NCI-H1930 (cell line): Measurements from ENCODE around the gene PTPRD.

ENCODE experiments used
- DNase-seq, 2 experiments: peaks; one replicate each; lab custom pipeline; 2025; lab: John Stamatoyannopoulos, UW

PTPRD gene

DNA sequence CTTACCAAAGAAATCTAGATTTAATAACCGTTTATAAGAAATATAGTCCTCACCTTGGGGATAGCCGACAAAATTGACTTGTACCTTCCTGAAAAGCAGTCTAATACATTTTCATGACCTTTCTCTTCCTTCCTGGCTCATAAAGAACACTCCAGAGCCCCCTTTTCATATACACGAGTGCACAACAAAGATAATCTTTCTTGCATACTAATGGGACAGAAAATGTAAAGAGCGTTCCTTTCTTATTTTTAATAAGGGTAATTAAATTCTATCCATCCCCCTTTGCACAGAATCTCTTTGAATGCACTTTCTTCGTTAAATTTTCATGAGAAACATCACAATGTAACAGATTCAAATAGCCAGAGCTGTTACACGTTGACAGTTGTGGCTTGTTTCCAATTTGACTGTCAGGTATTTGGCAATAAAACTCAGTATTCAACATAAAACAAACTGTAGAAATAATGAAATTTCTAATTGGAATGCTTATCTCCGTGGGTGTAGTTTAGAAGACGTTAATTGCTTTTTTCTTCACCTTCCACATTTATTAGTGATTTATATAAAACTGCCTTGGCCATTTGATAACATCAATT, 2080.9 kb downstream of the PTPRD start:
- DNase-seq: no peak

DNA sequence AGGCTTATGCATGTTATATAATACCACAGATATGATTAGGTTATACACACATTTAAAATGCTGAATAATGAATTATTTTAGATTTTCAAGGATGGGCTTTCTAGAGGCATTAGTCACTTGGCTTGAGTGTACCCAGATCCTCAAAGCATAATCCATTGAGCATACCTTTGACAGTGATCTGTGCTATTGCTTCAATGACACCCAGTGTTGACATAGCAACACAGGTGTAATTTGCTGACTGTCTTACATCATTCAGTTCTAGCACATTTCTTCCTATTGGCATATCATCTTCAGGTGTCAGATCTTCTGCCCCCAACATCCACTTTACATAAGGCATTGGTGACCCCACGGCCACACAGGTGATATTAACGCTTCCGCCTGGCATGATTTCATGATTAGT, 2091.7 kb downstream of the PTPRD start:
- DNase-seq: no peak

GRCh38 chr9:8515748-8516147, 2097.1 kb downstream of the PTPRD start:
- no peak for DNase-seq

GRCh38 chr9:8514760-8515159, 2098.0 kb downstream of the PTPRD start:
- DNase-seq: peak in 1 of 2 experiments; percentile 12

DNA sequence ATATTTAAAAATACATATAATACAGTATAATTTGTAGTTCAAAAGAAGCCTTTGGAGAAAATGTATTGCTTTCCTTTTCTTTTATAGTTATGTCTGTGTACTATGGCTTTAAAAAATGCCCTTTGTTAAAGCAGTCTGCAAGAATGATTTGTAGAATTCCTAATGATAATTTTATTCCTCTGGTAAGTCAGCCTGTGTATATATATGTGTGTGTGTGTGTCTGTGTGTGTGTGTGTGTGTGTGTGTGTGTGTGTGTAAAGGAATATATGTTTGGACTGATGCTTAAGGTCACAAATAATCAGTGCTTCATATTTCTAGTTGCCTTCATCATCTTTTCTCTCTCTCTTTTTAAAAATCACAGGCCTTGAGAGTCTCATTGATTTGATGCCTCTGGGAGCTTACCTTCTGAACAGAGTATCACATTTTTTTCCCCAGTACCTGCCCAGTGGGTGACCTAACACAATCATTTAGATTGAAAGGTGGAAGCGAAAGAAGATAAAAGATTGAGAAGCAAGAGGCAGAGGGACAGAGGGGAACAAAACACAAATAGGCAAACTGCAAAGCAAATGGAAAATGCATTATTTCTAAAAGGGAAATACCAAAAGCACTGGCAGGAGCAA, 2104.0 kb downstream of the PTPRD start:
- no peak for DNase-seq

- no peak for DNase-seq
These were observed 2118.2 kb downstream of the PTPRD start for GRCh38 chr9:8494571-8494970.

- no peak for DNase-seq
These were observed 2120.1 kb downstream of the PTPRD start for GRCh38 chr9:8492679-8493078.

- no peak for DNase-seq
These were observed 2120.8 kb downstream of the PTPRD start for GRCh38 chr9:8492024-8492423.

- DNase-seq: no peak
These were observed 2121.2 kb downstream of the PTPRD start for GRCh38 chr9:8491563-8491962.

DNA sequence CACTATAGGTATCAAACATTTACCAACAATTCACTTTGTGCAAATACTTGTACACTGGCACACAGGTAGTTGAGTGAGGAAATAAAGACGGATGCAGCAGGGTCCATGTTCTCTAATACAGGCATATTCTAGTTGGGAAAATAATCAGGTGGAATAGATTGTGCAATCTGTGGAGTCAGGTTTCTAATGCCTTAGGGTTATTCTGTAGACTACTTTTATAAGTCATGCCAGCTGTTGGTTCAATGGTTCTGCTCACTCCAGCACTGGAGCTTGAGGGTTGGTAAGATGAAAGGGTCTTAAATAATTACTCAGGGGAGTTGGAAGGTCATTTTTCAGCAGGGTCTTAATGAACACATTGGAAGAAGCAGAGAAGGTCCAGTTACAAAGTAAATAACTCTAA, 2123.0 kb downstream of the PTPRD start:
- DNase-seq: no peak

- peak in 1 of 2 experiments; percentile 34 for DNase-seq
These were observed 2126.7 kb downstream of the PTPRD start for GRCh38 chr9:8486095-8486494.

DNA sequence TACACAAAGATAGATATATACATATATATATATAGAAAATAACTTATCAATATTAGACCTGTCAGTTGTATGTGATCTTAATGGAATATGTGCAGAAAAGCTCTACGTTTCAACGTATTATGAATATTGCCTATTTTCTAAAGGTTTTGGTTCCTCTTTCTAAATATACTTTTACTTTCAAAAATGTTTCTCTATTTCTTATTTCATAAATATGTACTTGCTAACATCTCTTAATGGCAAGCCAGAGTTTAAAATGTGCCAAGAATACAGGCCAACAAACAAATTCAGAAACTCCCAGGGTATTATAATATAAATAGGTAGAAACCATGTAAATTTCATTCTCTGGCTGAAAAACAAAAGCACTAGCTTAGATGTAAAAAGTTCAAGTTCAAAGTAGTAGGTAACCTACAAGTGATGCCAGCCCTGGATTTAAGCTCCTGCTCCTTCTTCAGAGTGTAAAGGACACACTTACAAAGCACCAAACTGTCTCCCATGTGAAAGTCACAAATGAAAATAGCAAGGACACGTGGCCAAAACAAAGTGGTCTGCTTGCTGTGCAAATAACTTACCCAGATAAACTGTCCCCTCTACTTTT, 2128.1 kb downstream of the PTPRD start:
- DNase-seq: no peak

DNA sequence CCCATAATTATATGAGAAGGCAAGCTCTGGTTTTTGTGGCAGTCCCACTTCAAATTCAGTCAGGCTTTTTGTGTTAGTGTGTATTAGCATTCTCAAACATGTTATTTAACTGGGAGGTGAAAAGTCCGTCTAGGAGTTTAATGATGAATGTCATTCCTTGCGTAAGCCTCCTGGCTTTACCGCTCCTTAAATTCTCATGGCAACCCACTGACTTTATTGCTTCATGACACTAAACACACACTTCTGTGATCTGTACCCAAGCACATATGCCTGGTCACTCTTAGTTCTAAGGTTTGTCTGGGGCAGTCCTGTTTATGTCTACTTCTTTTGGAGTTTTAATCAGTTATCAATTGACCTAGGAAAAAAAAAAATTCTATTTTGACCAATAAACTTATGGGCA, 2135.4 kb downstream of the PTPRD start:
- DNase-seq: no peak

DNA sequence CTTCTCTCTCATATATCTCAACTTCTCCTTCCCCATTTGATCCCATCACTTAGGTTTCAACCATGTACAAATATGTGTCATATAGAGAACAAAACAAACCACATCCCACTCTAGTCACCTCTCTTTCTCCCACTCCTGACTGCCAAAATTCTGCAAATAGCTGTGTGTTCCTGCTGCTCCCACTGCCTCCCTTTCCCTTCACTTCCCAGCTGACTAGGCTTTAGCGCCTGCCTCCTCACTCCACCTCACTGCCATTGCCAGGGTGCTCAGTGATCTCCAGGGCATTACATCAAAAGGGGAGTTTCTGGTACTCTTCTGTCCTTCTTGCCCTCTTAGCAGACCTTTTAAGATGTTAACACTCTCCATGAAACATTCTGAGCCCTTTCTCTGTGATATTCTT, 2137.9 kb downstream of the PTPRD start:
- DNase-seq: no peak

GRCh38 chr9:8473244-8474020, 2139.4 kb downstream of the PTPRD start:
- DNase-seq: no peak

GRCh38 chr9:8468045-8468637, 2144.7 kb downstream of the PTPRD start:
- peak; percentile 50 to 81 for DNase-seq

DNA sequence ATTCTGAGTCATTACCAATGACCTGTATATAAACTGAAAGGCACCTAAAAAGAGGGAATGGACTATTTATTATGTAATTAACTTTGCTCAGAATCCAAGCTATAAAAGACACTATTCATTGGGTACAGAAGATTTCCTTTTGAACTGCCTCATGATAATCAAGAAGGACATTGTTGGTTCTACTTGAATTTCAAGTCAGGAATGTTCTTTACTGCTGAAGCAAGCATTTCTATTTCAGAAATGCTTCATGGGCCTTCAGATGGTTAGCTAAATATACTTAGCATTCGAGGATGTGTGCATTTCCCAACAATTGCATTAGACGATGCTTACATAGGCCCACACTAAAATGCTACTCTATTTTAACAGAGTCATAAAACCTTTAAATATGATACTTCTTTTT, 2155.0 kb downstream of the PTPRD start:
- no peak for DNase-seq

GRCh38 chr9:8457055-8457454, 2155.7 kb downstream of the PTPRD start:
- DNase-seq: no peak

DNA sequence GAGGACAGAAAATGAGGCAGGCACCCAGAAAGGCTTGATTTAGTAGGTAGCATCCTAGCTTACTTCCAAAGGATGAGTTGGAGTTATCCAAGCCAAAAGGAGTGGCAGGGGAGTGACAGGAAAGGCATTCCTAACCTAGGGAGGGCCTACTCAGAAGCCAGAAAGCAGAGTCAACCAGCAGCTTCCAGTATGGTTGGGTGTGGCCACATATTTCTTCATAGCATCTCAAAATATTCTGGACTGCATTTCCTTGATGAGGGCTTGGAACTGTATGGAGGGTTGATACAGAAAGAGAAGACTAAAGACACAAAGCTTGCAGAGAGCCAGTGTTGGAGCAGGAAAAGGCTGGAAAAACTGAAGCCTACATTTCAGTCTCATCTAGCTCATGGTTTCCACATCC, 2156.5 kb downstream of the PTPRD start:
- no peak for DNase-seq

GRCh38 chr9:8450810-8451545, 2161.8 kb downstream of the PTPRD start:
- no peak for DNase-seq

DNA sequence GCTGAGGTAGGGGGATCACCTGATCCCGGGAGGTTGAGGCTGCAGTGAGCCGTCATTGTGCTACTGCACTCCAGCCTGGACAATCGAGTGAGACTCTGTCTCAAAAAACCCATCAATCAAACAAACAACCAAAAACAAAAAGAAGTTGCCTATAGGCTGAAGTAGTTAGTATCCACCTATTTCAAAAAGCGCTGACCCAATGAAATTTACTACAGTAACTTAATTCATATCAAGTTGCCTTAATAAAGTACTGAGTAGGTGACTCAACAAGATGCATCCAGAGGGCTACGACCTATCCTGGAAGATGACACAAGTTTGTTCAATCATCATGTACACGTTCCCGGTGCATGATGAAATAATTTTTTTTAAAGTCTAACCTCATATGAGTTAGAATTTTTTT, 2164.6 kb downstream of the PTPRD start:
- DNase-seq: no peak

DNA sequence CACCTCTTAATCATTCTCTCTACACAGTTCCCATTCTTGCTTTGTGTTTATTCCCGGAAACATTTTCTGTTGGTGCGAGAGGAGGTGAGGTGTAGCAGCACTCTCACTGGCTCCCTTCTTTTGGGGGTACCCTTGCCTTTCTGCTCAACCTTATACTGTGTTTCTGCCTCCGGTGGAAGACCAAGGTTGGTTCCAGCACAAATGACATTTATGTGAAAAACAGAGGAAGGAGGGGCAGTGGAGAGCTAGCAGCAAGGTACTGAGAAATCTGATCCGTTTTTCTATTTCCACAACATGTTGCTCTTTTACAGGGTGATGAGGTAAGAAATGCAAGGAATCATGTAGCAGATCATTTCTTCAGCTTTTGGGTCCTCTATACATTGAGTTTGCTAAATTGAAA, 2165.2 kb downstream of the PTPRD start:
- DNase-seq: no peak
